Neural crest cell (in vitro differentiated cells): ENCODE data around the gene ZNF750. TPM values are rescaled to one million over a fixed set of nuclear protein-coding genes. Genes with fewer than 3 reads are reported as not detected.

Experiments used
- DNase-seq: peaks from one replicate; pipeline ENCODE4 v3.0.0; 2021; ENCODE audit warnings: low read depth, mixed read lengths, low spot score
- H3K27ac Mint-ChIP-seq: one replicate; pipeline ENCODE4 v1.8.0; 2021; ENCODE audit warnings: mild to moderate bottlenecking, mixed read lengths; ENCODE audit not compliant: unreplicated experiment
- H3K27me3 Mint-ChIP-seq: 2 replicates; pipeline ENCODE4 v1.8.0; 2021; ENCODE audit warnings: low read depth, mild to moderate bottlenecking, mixed read lengths
- H3K36me3 Mint-ChIP-seq: 2 replicates; pipeline ENCODE4 v1.8.0; 2021; ENCODE audit warnings: low read depth, mild to moderate bottlenecking, mixed read lengths
- H3K4me1 Mint-ChIP-seq: 2 replicates; pipeline ENCODE4 v1.8.0; 2021; ENCODE audit warnings: mixed read lengths
- H3K4me3 Mint-ChIP-seq: one replicate; pipeline ENCODE4 v1.8.0; 2021; ENCODE audit warnings: mild to moderate bottlenecking, mixed read lengths
- H3K9me3 Mint-ChIP-seq: 2 replicates; pipeline ENCODE4 v1.8.0; 2021; ENCODE audit warnings: mixed read lengths
- CTCF ChIP-seq: fragments of 200-600 bp; sonication (generic); conservative IDR thresholded peaks from 2 replicates; pipeline ENCODE4 v1.5.0; 2021; ENCODE audit warnings: antibody characterized with exemption, mild to moderate bottlenecking
- total RNA-seq: library from RNA; stranded (reverse); gene quantifications from 2 replicates; pipeline ENCODE4 v1.2.1, GENCODE V29; 2021

ZNF750 gene
- total RNA-seq, 1 donor from 2014 or later: not detected

- H3K4me1 Mint-ChIP-seq: peaks cover 8% of the 10 kb centered on the region
- no peaks in the 10 kb centered on the region for H3K27me3 Mint-ChIP-seq
- H3K4me3 Mint-ChIP-seq: no peak overlapping the region
- H3K27ac Mint-ChIP-seq: no peak overlapping the region
- no peak for TF ChIP-seq CTCF
- peaks cover 28% of the 10 kb centered on the region for H3K36me3 Mint-ChIP-seq
- DNase-seq: no peak
- H3K9me3 Mint-ChIP-seq: peaks cover 8% of the 10 kb centered on the region
These were observed 36.6 kb downstream of the ZNF750 start for GRCh38 chr17:82803185-82803584.

- Mint-ChIP-seq H3K36me3 (peaks cover 28% of the 10 kb centered on the region), H3K9me3 (peaks cover 8% of the 10 kb centered on the region), H3K4me1 (peaks cover 8% of the 10 kb centered on the region), H3K27me3 (no peaks in the 10 kb centered on the region), H3K4me3 (no peak overlapping the region), H3K27ac (peak overlapping the region; percentile 86)
- TF ChIP-seq CTCF: no peak
- DNase-seq: no peak
These were observed 37.6 kb downstream of the ZNF750 start for GRCh38 chr17:82802075-82802780.

- peaks cover 28% of the 10 kb centered on the region for H3K36me3 Mint-ChIP-seq
- H3K9me3 Mint-ChIP-seq: peaks cover 8% of the 10 kb centered on the region
- no peak for TF ChIP-seq CTCF
- H3K4me1 Mint-ChIP-seq: peaks cover 8% of the 10 kb centered on the region
- DNase-seq: no peak
- H3K4me3 Mint-ChIP-seq: peak overlapping the region; percentile 9
- H3K27me3 Mint-ChIP-seq: no peaks in the 10 kb centered on the region
- peak overlapping the region; percentile 4 for H3K27ac Mint-ChIP-seq
These were observed 38.3 kb downstream of the ZNF750 start for GRCh38 chr17:82801377-82801970.

GRCh38 chr17:82800885-82801284 is 38.9 kb downstream of the ZNF750 start:
- no peaks in the 10 kb centered on the region for H3K27me3 Mint-ChIP-seq
- no peak for TF ChIP-seq CTCF

GRCh38 chr17:82799591-82799990 is 40.2 kb downstream of the ZNF750 start:
- H3K27me3 Mint-ChIP-seq: no peaks in the 10 kb centered on the region
- no peak overlapping the region for H3K4me3 Mint-ChIP-seq
- H3K4me1 Mint-ChIP-seq: peaks cover 12% of the 10 kb centered on the region
- no peak for DNase-seq
- H3K27ac Mint-ChIP-seq: no peak overlapping the region
- no peak for TF ChIP-seq CTCF
- H3K36me3 Mint-ChIP-seq: peaks cover 28% of the 10 kb centered on the region
- H3K9me3 Mint-ChIP-seq: peaks cover 8% of the 10 kb centered on the region

More at GRCh38 chr17:82800885-82801284, 38.9 kb downstream of the ZNF750 start:
- H3K4me3 Mint-ChIP-seq: no peak overlapping the region
- H3K36me3 Mint-ChIP-seq: peaks cover 28% of the 10 kb centered on the region
- H3K9me3 Mint-ChIP-seq: peaks cover 8% of the 10 kb centered on the region
- H3K4me1 Mint-ChIP-seq: peaks cover 8% of the 10 kb centered on the region
- DNase-seq: no peak
- H3K27ac Mint-ChIP-seq: no peak overlapping the region
